Stimulated activated CD4-positive, alpha-beta T cell treated with anti-CD3 and anti-CD28 coated beads, TNF-alpha, amount 100 ng/mL, for 4 hours (primary cell): ENCODE data around the gene TTC27.
"Not testable (repeated sequence)": the region's sequence is repeated elsewhere in the genome, so short reads cannot be mapped to it uniquely, and the experiment has no call there.

Experiments
- DNase-seq, 3 experiments: peaks; one replicate each; pipeline ENCODE4 v3.0.0-alpha.2; 2020; ENCODE audit warnings: low read depth in 3 of 3

Gene TTC27

GRCh38 chr2:32851777-32852439, 224.1 kb downstream of the TTC27 start:
- DNase-seq, result no peak

GRCh38 chr2:32852856-32853255, 225.0 kb downstream of the TTC27 start:
- no peak for DNase-seq

GRCh38 chr2:32856891-32857290, 229.0 kb downstream of the TTC27 start:
- DNase-seq, result no peak

GRCh38 chr2:32858713-32859112, 230.9 kb downstream of the TTC27 start:
- DNase-seq, result no peak

- DNase-seq, result no peak
These were observed 232.5 kb downstream of the TTC27 start for GRCh38 chr2:32860385-32860784.

- DNase-seq, result no peak
These were observed 234.6 kb downstream of the TTC27 start for GRCh38 chr2:32862269-32863055.

GRCh38 chr2:32863326-32863725, 235.5 kb downstream of the TTC27 start:
- no peak for DNase-seq

- DNase-seq, result no peak
These were observed 236.0 kb downstream of the TTC27 start for GRCh38 chr2:32863803-32864202.

GRCh38 chr2:32864334-32865111, 236.7 kb downstream of the TTC27 start:
- DNase-seq, result no peak

GRCh38 chr2:32865399-32866068, 237.7 kb downstream of the TTC27 start:
- DNase-seq, result no peak

GRCh38 chr2:32866462-32866861, 238.6 kb downstream of the TTC27 start:
- DNase-seq, result not testable (repeated sequence)
